Natural killer cell (primary cell): ENCODE data around the gene APOA4. TPM values are rescaled to one million over a fixed set of nuclear protein-coding genes. Genes with fewer than 3 reads are reported as not detected.

ENCODE experiments used
- ATAC-seq, 3 donors: fragments of 150-1000 bp in 2 of 3; fragments of 200-7000 bp in 1 of 3; cut with Tn5 transposase; 1 replicate in 1 of 3; 2 replicates in 2 of 3; pipeline ENCODE4 v1.10.0; 2021; ENCODE audit warnings: mild to moderate bottlenecking in 2 of 3, moderate library complexity in 2 of 3
- DNase-seq, 2 donors: peaks; one replicate each; pipeline versions ENCODE4 v3.0.0 to v3.0.0-alpha.2; 2013 to 2021; ENCODE audit warnings: mixed read lengths in 1 of 2
- H3K27ac ChIP-seq: one replicate; pipeline ENCODE4 v1.5.1; 2013; ENCODE audit warnings: mild to moderate bottlenecking, low read length
- H3K27me3 ChIP-seq: one replicate; pipeline ENCODE4 v1.6.1; 2013; ENCODE audit warnings: low read length; ENCODE audit not compliant: control insufficient read depth, insufficient read depth
- H3K36me3 ChIP-seq: one replicate; pipeline ENCODE4 v1.6.1; 2013; ENCODE audit warnings: low read length; ENCODE audit not compliant: control insufficient read depth, insufficient read depth
- H3K4me1 ChIP-seq: one replicate; pipeline ENCODE4 v1.6.1; 2013; ENCODE audit warnings: low read length; ENCODE audit not compliant: control insufficient read depth, insufficient read depth
- H3K4me3 ChIP-seq: one replicate; pipeline ENCODE4 v1.5.1; 2013; ENCODE audit warnings: low read length
- H3K9me3 ChIP-seq: one replicate; pipeline ENCODE4 v1.6.1; 2013; ENCODE audit warnings: low read length; ENCODE audit not compliant: control insufficient read depth, insufficient read depth
- H3K27ac Mint-ChIP-seq, 2 donors: one replicate each; pipeline ENCODE4 v1.8.0; 2022; ENCODE audit warnings: mild to moderate bottlenecking in 2 of 2, mixed read lengths in 2 of 2, moderate library complexity in 1 of 2
- H3K27me3 Mint-ChIP-seq, 2 donors: one replicate each; pipeline ENCODE4 v1.8.0; 2022; ENCODE audit warnings: low read depth in 2 of 2, mixed read lengths in 2 of 2
- H3K36me3 Mint-ChIP-seq: one replicate; pipeline ENCODE4 v1.8.0; 2022; ENCODE audit warnings: mixed read lengths
- H3K4me1 Mint-ChIP-seq, 2 donors: one replicate each; pipeline ENCODE4 v1.8.0; 2022; ENCODE audit warnings: mixed read lengths in 2 of 2
- H3K4me3 Mint-ChIP-seq: one replicate; pipeline ENCODE4 v1.8.0; 2022; ENCODE audit warnings: mild to moderate bottlenecking, moderate library complexity, mixed read lengths
- H3K9me3 Mint-ChIP-seq, 2 donors: one replicate each; pipeline ENCODE4 v1.8.0; 2022; ENCODE audit warnings: mixed read lengths in 2 of 2
- CTCF ChIP-seq: fragments of 200-600 bp; IDR thresholded peaks from one replicate; pipeline ENCODE4 v1.8.0; 2022; ENCODE audit warnings: antibody characterized with exemption
- WGBS: methylation state at CpG from one replicate; pipeline ENCODE4 v1.1.7; 2013; ENCODE audit warnings: missing lambda C conversion rate; ENCODE audit not compliant: insufficient coverage; 5-methylcytosine and 5-hydroxymethylcytosine counted together
- intact Hi-C: fragments of 100-400 bp; cut with micrococcal nuclease; formaldehyde crosslinking; loops from one replicate; pipeline ENCODE4 v1.14.2; 2022
- total RNA-seq, 4 donors: library from RNA; stranded (reverse); fragments of 120-200 nt in 1 of 4; gene quantifications; one replicate each; pipeline versions ENCODE4 v1.2.3 to v1.2.4, GENCODE V29; 2013 to 2022

The APOA4 gene
- total RNA-seq, 3 donors from 2014 or later (not counting 1 experiment from before 2014, with no cell fraction given), result not detected

DNA sequence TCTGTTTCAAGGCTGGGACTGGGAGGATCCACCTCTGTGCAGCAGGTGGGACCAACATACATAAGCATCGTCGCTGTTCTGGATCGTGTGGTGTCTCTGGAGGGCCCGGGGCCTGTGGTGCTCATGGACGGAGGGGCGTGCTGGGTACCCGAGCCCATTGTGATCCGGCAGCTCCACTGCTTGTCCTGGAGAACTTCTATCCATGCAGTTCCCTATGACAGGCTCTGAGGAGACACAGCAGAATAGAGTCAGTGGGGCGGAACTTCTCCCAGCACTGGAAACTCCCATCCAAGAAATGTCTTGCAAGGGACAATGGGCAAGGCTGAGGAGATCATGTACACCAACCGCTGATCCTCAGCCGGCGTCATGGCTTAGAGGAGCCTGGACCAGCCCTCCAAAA, 26.0 kb upstream of the APOA4 start:
- intact Hi-C loops, result no loop called here
- Mint-ChIP-seq H3K4me3 (no peak overlapping the region), H3K4me1 (peaks cover 43 to 44% of the 10 kb centered on the region in 2 donors), H3K36me3 (peaks cover 20% of the 10 kb centered on the region), H3K9me3 (no peaks in the 10 kb centered on the region), H3K27ac (no peak overlapping the region), H3K27me3 (no peaks in the 10 kb centered on the region)
- TF ChIP-seq CTCF, result no peak
- Histone ChIP-seq H3K27me3 (no peaks in the 10 kb centered on the region), H3K4me3 (no peak overlapping the region), H3K36me3 (peaks cover 44% of the 10 kb centered on the region), H3K9me3 (no peaks in the 10 kb centered on the region), H3K27ac (no peak overlapping the region), H3K4me1 (peaks cover 36% of the 10 kb centered on the region)
- 96% methylated on average over 12 of the region's 12 CpGs for WGBS
- DNase-seq, result no peak
- ATAC-seq, result no peak

DNA sequence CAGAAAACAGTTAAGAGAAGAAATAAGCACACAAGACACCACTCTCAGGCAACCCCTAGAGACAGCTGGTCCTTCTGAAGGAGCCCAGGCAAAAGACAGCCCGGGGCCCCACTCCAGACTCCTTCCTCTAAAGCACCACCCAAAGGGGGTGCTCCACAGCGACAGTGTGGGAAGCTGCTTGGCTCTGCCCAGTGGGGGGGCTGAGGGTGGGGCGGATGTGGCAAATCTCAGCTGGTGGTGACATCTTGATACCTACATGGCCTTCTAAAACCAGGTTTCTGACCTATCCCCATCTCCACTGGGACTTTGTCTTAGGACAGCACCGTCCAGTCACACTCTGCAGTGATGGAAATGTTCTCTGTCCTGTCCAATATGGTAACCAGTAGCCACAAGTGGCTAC, 24.5 kb upstream of the APOA4 start:
- H3K4me3 ChIP-seq, result no peak overlapping the region
- ATAC-seq (no peak), DNase-seq (no peak)
- H3K9me3 Mint-ChIP-seq, result no peaks in the 10 kb centered on the region
- WGBS, result 100% methylated on average over 3 of the region's 4 CpGs
- H3K27me3 Mint-ChIP-seq, result no peaks in the 10 kb centered on the region
- no peak overlapping the region for H3K27ac Mint-ChIP-seq
- H3K36me3 ChIP-seq, result peaks cover 56% of the 10 kb centered on the region
- peaks cover 20% of the 10 kb centered on the region for H3K36me3 Mint-ChIP-seq
- no peak for TF ChIP-seq CTCF
- intact Hi-C loops, result no loop called here
- no peak overlapping the region for H3K27ac ChIP-seq
- H3K4me1 Mint-ChIP-seq, result peaks cover 28 to 30% of the 10 kb centered on the region in 2 donors
- no peak overlapping the region for H3K4me3 Mint-ChIP-seq
- H3K4me1 ChIP-seq, result peaks cover 22% of the 10 kb centered on the region
- H3K27me3 ChIP-seq, result no peaks in the 10 kb centered on the region
- H3K9me3 ChIP-seq, result no peaks in the 10 kb centered on the region

DNA sequence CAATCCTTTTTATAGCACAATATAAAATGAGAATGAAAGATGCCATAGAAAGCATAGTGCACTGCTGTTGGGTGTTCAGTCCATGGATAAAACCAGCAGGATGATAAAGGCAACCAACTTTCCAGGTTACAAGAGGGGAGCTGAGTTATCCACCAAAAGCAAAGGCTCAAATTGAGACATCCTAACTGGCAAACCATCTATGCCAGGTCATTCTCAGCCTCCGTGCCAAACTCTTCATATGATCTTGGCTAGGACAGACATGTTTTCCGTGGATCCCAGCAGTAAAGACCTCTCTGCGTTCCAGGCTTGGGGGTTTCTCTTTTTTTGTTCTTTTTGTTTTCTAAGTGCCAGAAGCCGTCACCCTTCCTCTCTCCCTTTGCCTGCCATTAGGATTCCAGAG, 21.6 kb upstream of the APOA4 start:
- Mint-ChIP-seq H3K4me3 (no peak overlapping the region), H3K27ac (no peak overlapping the region), H3K9me3 (no peaks in the 10 kb centered on the region), H3K27me3 (no peaks in the 10 kb centered on the region), H3K36me3 (peaks cover 20% of the 10 kb centered on the region), H3K4me1 (peaks cover 2 to 4% of the 10 kb centered on the region in 2 donors)
- Histone ChIP-seq H3K36me3 (peaks cover 56% of the 10 kb centered on the region), H3K27ac (no peak overlapping the region), H3K27me3 (no peaks in the 10 kb centered on the region), H3K4me3 (no peak overlapping the region), H3K4me1 (no peaks in the 10 kb centered on the region), H3K9me3 (no peaks in the 10 kb centered on the region)
- intact Hi-C loops, result no loop called here
- TF ChIP-seq CTCF, result no peak
- WGBS, result 98% methylated on average over 3 of the region's 4 CpGs
- ATAC-seq, result no peak
- DNase-seq, result no peak

GRCh38 chr11:116843661-116844060, 20.6 kb upstream of the APOA4 start:
- Histone ChIP-seq H3K27ac (no peak overlapping the region), H3K36me3 (peaks cover 52% of the 10 kb centered on the region), H3K4me1 (no peaks in the 10 kb centered on the region), H3K9me3 (no peaks in the 10 kb centered on the region), H3K4me3 (no peak overlapping the region), H3K27me3 (no peaks in the 10 kb centered on the region)
- H3K27me3 Mint-ChIP-seq, result no peaks in the 10 kb centered on the region
- no peak overlapping the region for H3K4me3 Mint-ChIP-seq
- no peaks in the 10 kb centered on the region for H3K9me3 Mint-ChIP-seq
- 97% methylated on average over 9 of the region's 9 CpGs for WGBS
- TF ChIP-seq CTCF, result no peak
- DNase-seq (no peak), ATAC-seq (no peak)
- peaks cover 20% of the 10 kb centered on the region for H3K36me3 Mint-ChIP-seq
- H3K4me1 Mint-ChIP-seq, result no peaks in the 10 kb centered on the region
- no peak overlapping the region for H3K27ac Mint-ChIP-seq
- intact Hi-C loops, result no loop called here
